ENCODE data around the gene SORBS1. TPM values are rescaled to one million over a fixed set of nuclear protein-coding genes. Genes with fewer than 3 reads are reported as not detected.

Gene SORBS1
- total RNA-seq, 2 donors from 2014 or later, result 16.7 to 17.9 TPM

GRCh38 chr10:95399183-95399582, 162.0 kb downstream of the SORBS1 start:
- Histone ChIP-seq H3K4me3 (ENCODE audit: low read length) (no peak overlapping the region), H3K27me3 (ENCODE audit: control insufficient read depth, insufficient read depth, low read length, poor library complexity, severe bottlenecking) (no peaks in the 10 kb centered on the region), H3K4me1 (ENCODE audit: control insufficient read depth, insufficient read depth, low read length) (no peaks in the 10 kb centered on the region), H3K9me3 (ENCODE audit: control insufficient read depth, low read length) (no peaks in the 10 kb centered on the region), H3K9ac (ENCODE audit: extremely low read depth, low read length, poor library complexity, severe bottlenecking) (no peak overlapping the region), H3K27ac (ENCODE audit: low read depth, low read length) (no peak overlapping the region), H3K36me3 (ENCODE audit: control insufficient read depth, insufficient read depth, low read length) (no peaks in the 10 kb centered on the region)
- peaks cover 28% of the 10 kb centered on the region for H3K36me3 Mint-ChIP-seq (ENCODE audit: low read depth)
- H3K4me3 Mint-ChIP-seq, result no peak overlapping the region
- H3K27ac Mint-ChIP-seq, result no peak overlapping the region
- no peak for DNase-seq
- no peaks in the 10 kb centered on the region for H3K9me3 Mint-ChIP-seq
- TF ChIP-seq CTCF (conservative IDR thresholded peaks at IDR 0.05), result no peak
- peaks cover 4% of the 10 kb centered on the region for H3K4me1 Mint-ChIP-seq
- 93 to 94% methylated on average over 5 of the region's 5 CpGs for WGBS, 2 experiments (ENCODE audit: insufficient coverage in 1 of 2, insufficient read length in 1 of 2)
- no peaks in the 10 kb centered on the region for H3K27me3 Mint-ChIP-seq (ENCODE audit: insufficient read depth)

- no peak overlapping the region for H3K4me3 Mint-ChIP-seq
- H3K36me3 Mint-ChIP-seq (ENCODE audit: low read depth), result peaks cover 28% of the 10 kb centered on the region
- Histone ChIP-seq H3K4me1 (ENCODE audit: control insufficient read depth, insufficient read depth, low read length) (no peaks in the 10 kb centered on the region), H3K4me3 (ENCODE audit: low read length) (no peak overlapping the region), H3K36me3 (ENCODE audit: control insufficient read depth, insufficient read depth, low read length) (no peaks in the 10 kb centered on the region), H3K27me3 (ENCODE audit: control insufficient read depth, insufficient read depth, low read length, poor library complexity, severe bottlenecking) (no peaks in the 10 kb centered on the region), H3K27ac (ENCODE audit: low read depth, low read length) (no peak overlapping the region), H3K9me3 (ENCODE audit: control insufficient read depth, low read length) (no peaks in the 10 kb centered on the region), H3K9ac (ENCODE audit: extremely low read depth, low read length, poor library complexity, severe bottlenecking) (no peak overlapping the region)
- H3K27me3 Mint-ChIP-seq (ENCODE audit: insufficient read depth), result no peaks in the 10 kb centered on the region
- WGBS, 2 experiments (ENCODE audit: insufficient coverage in 1 of 2, insufficient read length in 1 of 2), result 84 to 100% methylated on average over 2 to 3 of the region's 3 CpGs
- no peak overlapping the region for H3K27ac Mint-ChIP-seq
- no peak for DNase-seq
- H3K9me3 Mint-ChIP-seq, result no peaks in the 10 kb centered on the region
- TF ChIP-seq CTCF (conservative IDR thresholded peaks at IDR 0.05), result no peak
- no peaks in the 10 kb centered on the region for H3K4me1 Mint-ChIP-seq
Measured at GRCh38 chr10:95397747-95398146, 163.4 kb downstream of the SORBS1 start.

- Mint-ChIP-seq H3K9me3 (no peaks in the 10 kb centered on the region), H3K36me3 (ENCODE audit: low read depth) (peaks cover 20% of the 10 kb centered on the region), H3K4me1 (no peaks in the 10 kb centered on the region), H3K27me3 (ENCODE audit: insufficient read depth) (no peaks in the 10 kb centered on the region), H3K27ac (no peak overlapping the region), H3K4me3 (no peak overlapping the region)
- Histone ChIP-seq H3K4me1 (ENCODE audit: control insufficient read depth, insufficient read depth, low read length) (no peaks in the 10 kb centered on the region), H3K27ac (ENCODE audit: low read depth, low read length) (no peak overlapping the region), H3K36me3 (ENCODE audit: control insufficient read depth, insufficient read depth, low read length) (no peaks in the 10 kb centered on the region), H3K9me3 (ENCODE audit: control insufficient read depth, low read length) (no peaks in the 10 kb centered on the region), H3K27me3 (ENCODE audit: control insufficient read depth, insufficient read depth, low read length, poor library complexity, severe bottlenecking) (no peaks in the 10 kb centered on the region), H3K4me3 (ENCODE audit: low read length) (no peak overlapping the region), H3K9ac (ENCODE audit: extremely low read depth, low read length, poor library complexity, severe bottlenecking) (no peak overlapping the region)
- TF ChIP-seq CTCF (conservative IDR thresholded peaks at IDR 0.05), result no peak
- DNase-seq, result no peak
- WGBS, 2 experiments (ENCODE audit: insufficient coverage in 1 of 2, insufficient read length in 1 of 2), result 93 to 96% methylated on average over 6 to 10 of the region's 10 CpGs
Measured at GRCh38 chr10:95395947-95396449, 165.2 kb downstream of the SORBS1 start.

Data from endodermal cell (in vitro differentiated cells).